KMS-11 (cell line): ENCODE measurements around the gene RAB11FIP4.

ENCODE experiments used
- H2AFZ ChIP-seq: fragments of 200-600 bp; sonication (generic); 2 replicates; pipeline ENCODE4 v1.6.1; 2016; ENCODE audit warnings: antibody characterized with exemption, mixed run types, low read depth
- H3K27ac ChIP-seq: fragments of 200-600 bp; sonication (generic); 2 replicates; pipeline ENCODE4 v1.6.1; 2016; ENCODE audit warnings: mild to moderate bottlenecking, mixed run types
- H3K27me3 ChIP-seq: fragments of 200-600 bp; sonication (generic); 2 replicates; pipeline ENCODE4 v1.6.1; 2017; ENCODE audit warnings: mild to moderate bottlenecking, low read depth, mixed run types, moderate library complexity; ENCODE audit not compliant: insufficient read depth
- H3K36me3 ChIP-seq: fragments of 200-600 bp; sonication (generic); 2 replicates; pipeline ENCODE4 v1.6.1; 2017; ENCODE audit warnings: mild to moderate bottlenecking, mixed run types; ENCODE audit not compliant: insufficient read depth
- H3K4me1 ChIP-seq: fragments of 200-600 bp; sonication (generic); 2 replicates; pipeline ENCODE4 v1.6.1; 2016; ENCODE audit warnings: mild to moderate bottlenecking, low read depth, mixed run types; ENCODE audit not compliant: poor library complexity, severe bottlenecking
- H3K4me2 ChIP-seq: fragments of 200-600 bp; sonication (generic); 2 replicates; pipeline ENCODE4 v1.7.0; 2016; ENCODE audit warnings: mild to moderate bottlenecking, mixed run types
- H3K4me3 ChIP-seq: fragments of 200-600 bp; sonication (generic); IDR thresholded peaks from 2 replicates; pipeline ENCODE4 v1.6.1; 2017; ENCODE audit warnings: low read depth, low read length, mixed read lengths; ENCODE audit not compliant: insufficient read depth
- H3K79me2 ChIP-seq: fragments of 200-600 bp; sonication (generic); 2 replicates; pipeline ENCODE4 v1.6.1; 2016; ENCODE audit warnings: low read depth, mixed run types; ENCODE audit not compliant: insufficient read depth
- H3K9ac ChIP-seq: fragments of 200-600 bp; sonication (generic); 2 replicates; pipeline ENCODE4 v1.6.1; 2016; ENCODE audit warnings: mild to moderate bottlenecking, mixed run types
- H4K20me1 ChIP-seq: fragments of 200-600 bp; sonication (generic); 2 replicates; pipeline ENCODE4 v1.6.1; 2016; ENCODE audit warnings: mild to moderate bottlenecking, mixed run types; ENCODE audit not compliant: insufficient read depth
- CTCF ChIP-seq: fragments of 200-600 bp; sonication (generic); conservative IDR thresholded peaks from 2 replicates; pipeline ENCODE4 v1.6.1; 2017; ENCODE audit warnings: low read depth, mild to moderate bottlenecking, antibody characterized with exemption, low read length, moderate library complexity, mixed read lengths

Gene RAB11FIP4

GRCh38 chr17:31460226-31460721 lies 68.8 kb downstream of the RAB11FIP4 start:
- Histone ChIP-seq H3K27ac (no peak overlapping the region), H3K27me3 (no peaks in the 10 kb centered on the region), H2AFZ (no peak overlapping the region), H3K9ac (no peak overlapping the region), H3K4me1 (no peaks in the 10 kb centered on the region), H3K79me2 (no peaks in the 10 kb centered on the region), H4K20me1 (no peaks in the 10 kb centered on the region), H3K4me2 (no peak overlapping the region), H3K4me3 (no peak overlapping the region), H3K36me3 (no peaks in the 10 kb centered on the region)
- no peak for TF ChIP-seq CTCF

- H2AFZ ChIP-seq: no peak overlapping the region
- no peak overlapping the region for H3K27ac ChIP-seq
- no peaks in the 10 kb centered on the region for H4K20me1 ChIP-seq
- no peaks in the 10 kb centered on the region for H3K4me1 ChIP-seq
- H3K4me3 ChIP-seq: no peak overlapping the region
- TF ChIP-seq CTCF: no peak
- H3K9ac ChIP-seq: no peak overlapping the region
- H3K79me2 ChIP-seq: no peaks in the 10 kb centered on the region
- H3K4me2 ChIP-seq: no peak overlapping the region
- no peaks in the 10 kb centered on the region for H3K36me3 ChIP-seq
- H3K27me3 ChIP-seq: no peaks in the 10 kb centered on the region
Observed at GRCh38 chr17:31461227-31461810, 69.8 kb downstream of the RAB11FIP4 start.

DNA sequence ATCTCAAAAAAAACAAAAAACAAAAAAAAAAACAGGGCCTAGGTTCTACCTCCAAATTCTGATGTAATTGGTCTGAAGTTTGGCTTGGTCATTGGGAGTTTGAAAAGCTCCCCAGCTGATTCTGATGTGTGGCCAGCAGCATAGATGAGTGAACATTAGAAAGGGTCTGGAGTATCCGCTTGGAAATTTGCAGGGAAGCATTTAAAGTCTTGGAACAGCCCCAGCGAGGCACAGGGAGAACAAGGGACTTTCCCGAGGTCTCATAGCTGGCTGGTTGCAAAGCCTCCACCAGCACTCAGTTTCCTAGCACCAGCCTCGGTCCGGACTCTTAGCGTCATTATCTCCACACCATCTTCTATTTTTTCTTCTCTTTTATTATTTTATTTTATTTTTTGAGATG lies 70.8 kb downstream of the RAB11FIP4 start:
- no peak overlapping the region for H3K9ac ChIP-seq
- no peaks in the 10 kb centered on the region for H3K4me1 ChIP-seq
- no peaks in the 10 kb centered on the region for H3K36me3 ChIP-seq
- H3K4me3 ChIP-seq: no peak overlapping the region
- H4K20me1 ChIP-seq: no peaks in the 10 kb centered on the region
- no peak for TF ChIP-seq CTCF
- H3K27ac ChIP-seq: no peak overlapping the region
- H3K27me3 ChIP-seq: no peaks in the 10 kb centered on the region
- no peak overlapping the region for H2AFZ ChIP-seq
- H3K4me2 ChIP-seq: no peak overlapping the region
- H3K79me2 ChIP-seq: no peaks in the 10 kb centered on the region

DNA sequence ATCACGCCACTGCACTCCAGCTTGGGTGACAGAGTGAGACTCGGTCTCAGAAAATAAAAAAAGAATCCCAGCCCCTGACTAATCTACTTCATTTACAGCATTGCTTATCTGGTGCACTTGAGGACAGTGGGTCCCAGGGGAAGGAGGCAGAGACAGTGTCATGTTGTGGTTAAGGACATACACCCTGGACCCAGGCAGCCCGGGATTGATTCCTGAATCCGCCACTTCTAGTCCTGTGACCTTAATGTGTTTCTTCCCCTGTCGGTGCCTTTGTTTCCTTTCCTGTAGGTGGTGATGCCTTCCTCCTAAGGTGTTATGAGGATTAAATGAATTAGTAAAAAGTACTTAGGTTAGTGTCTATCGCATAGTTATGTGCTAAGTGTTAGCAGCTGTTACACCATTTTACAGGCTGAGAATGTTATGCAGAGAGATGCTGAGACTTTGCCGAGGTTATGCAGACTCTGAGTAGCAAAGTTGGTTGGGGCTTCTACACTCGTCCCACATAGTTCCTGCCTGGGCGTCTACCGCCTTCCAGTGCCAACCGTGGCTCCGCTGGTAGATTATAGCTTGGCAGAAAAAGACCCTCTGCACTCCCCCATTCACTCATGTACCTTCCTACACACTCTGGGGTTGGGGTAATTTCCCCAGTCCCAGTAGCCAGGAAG lies 74.8 kb downstream of the RAB11FIP4 start:
- Histone ChIP-seq H2AFZ (no peak overlapping the region), H3K4me2 (no peak overlapping the region), H3K36me3 (no peaks in the 10 kb centered on the region), H3K79me2 (no peaks in the 10 kb centered on the region), H3K4me1 (no peaks in the 10 kb centered on the region), H3K27me3 (no peaks in the 10 kb centered on the region), H3K9ac (no peak overlapping the region), H3K27ac (no peak overlapping the region), H4K20me1 (no peaks in the 10 kb centered on the region), H3K4me3 (no peak overlapping the region)
- TF ChIP-seq CTCF: no peak
